ENCODE measurements around the gene FIBCD1. TPM values are rescaled to one million over a fixed set of nuclear protein-coding genes. Genes with fewer than 3 reads are reported as not detected.

FIBCD1 gene
- total RNA-seq, 1 donor from 2014 or later: 0.54 TPM

DNA sequence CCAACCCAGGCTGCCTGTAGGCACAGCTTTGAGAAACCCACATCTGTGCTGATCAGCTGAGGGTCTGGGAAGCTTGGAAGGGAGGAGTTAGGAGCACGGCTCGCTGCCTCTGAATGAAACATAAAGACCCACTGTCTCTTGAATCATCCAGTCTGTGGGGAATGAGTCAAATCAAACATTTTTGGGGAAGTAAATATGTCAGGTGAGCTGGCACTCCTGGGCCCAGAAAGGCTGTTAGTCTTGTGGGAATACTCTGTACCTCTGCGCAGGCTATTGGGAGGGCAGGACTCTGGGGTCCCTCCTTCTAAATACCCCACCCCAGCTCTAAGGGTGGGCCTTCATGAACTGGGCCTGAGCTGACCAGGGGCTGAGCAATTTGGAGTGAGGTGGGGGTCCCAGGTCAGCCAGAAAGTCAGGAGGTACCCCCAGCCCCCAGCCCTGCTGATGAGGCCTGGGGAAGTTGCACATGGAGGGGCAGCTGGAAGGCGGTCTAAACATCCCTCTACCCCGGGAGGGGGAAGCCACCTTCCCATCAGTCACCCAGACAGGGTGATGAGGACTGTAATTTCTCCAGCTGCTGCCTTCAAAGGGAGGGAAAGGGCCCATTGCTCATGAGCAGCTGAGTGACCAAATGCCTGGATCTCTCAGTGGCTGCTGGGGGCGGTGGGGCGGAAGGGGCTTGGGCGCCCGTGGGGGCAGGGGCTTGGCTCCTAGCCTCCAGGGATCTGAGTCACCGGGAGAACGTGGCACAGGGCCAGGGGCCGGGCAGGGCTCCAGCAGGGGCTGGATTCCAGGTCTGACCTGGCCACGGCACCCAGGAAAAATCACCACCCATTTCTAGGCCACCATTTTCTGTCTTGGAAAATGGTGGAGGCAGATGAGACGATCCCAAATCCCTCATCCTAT, 10.8 kb downstream of the FIBCD1 start:
- intact Hi-C loops (cut with DNase I): no loop called here
- DNase-seq (ENCODE audit: low spot score): peak; percentile 81

GRCh38 chr9:130927338-130927737, 11.7 kb downstream of the FIBCD1 start:
- no peak for DNase-seq (ENCODE audit: low spot score)

DNA sequence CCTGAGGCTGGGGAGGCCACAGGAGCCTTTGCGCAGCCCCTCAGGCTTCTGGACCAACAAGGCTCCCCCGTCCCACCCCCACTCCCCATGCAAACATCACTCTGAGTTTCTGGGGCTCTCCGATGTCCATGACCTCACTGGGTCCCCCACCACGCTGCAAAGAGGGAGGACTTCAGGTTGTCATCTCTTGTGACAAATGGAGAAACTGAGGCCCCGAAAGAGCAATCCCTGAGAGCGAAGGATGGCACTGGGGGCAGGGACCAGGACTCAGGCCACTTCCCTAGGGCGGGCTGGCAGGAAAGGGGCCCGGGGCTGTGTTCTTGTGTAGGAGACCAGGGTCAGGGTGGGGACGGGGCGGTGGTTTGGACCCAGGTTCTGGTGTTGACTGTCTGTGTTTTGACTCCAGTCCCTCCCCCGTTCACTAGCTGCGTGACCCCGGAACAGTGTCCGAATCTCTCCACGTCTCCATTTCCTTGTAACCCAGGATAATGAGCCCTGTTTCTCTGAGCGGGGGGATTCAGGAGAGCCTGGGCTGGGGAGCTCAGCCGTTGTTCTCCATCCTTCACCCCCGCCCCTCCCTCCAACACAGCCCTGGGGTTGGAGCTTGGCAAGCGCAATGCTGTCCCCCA, 13.9 kb downstream of the FIBCD1 start:
- no peak for DNase-seq (ENCODE audit: low spot score)
- intact Hi-C loops (cut with DNase I): no loop called here

More at GRCh38 chr9:130927338-130927737, 11.7 kb downstream of the FIBCD1 start:
- intact Hi-C loops (cut with DNase I): no loop called here

- no peak for DNase-seq (ENCODE audit: low spot score)
- intact Hi-C loops (cut with DNase I): no loop called here
Measured at GRCh38 chr9:130924448-130924788, 14.6 kb downstream of the FIBCD1 start.

DNA sequence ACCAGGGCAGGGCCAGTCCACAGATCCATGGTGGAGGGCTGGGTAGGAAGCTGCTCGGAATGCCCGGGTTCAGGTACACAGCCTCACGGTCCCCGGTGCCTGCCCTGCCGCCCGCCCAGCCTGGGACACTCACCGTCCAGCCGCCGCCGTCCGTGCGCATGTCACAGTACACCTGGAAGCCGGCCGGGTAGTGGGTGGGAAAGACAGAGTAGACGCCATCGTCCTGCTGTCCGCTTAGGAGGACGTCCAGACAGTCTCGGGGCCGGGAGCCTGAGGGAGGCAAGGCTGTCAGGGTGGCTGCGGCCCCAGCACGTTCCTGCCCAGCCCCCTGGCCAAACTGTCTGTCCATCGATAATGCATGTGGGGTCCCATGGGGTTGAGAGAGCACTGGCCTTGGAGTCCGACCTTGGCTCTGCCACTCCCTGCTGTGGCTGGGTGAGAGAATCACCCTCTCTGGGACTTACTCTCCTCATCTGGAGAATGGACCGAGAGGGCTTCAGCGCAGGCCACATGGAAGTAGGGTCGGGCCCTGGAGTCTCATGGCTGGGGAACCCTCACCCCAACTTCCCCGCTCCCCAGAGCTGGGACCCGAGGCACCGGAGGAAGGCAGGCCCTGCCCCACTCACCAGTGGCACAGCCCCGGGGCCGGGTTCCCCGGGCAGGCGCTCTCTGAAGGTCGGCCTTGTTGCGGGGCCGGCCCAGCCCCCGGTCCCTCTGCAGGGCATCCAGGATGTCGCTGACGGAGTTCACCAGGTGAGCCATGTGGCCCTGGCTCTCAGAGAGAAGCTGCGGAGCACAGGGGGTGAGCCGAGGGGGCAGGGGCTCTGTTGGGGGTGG, 15.2 kb downstream of the FIBCD1 start:
- intact Hi-C loops (cut with DNase I): no loop called here
- DNase-seq (ENCODE audit: low spot score): no peak

DNA sequence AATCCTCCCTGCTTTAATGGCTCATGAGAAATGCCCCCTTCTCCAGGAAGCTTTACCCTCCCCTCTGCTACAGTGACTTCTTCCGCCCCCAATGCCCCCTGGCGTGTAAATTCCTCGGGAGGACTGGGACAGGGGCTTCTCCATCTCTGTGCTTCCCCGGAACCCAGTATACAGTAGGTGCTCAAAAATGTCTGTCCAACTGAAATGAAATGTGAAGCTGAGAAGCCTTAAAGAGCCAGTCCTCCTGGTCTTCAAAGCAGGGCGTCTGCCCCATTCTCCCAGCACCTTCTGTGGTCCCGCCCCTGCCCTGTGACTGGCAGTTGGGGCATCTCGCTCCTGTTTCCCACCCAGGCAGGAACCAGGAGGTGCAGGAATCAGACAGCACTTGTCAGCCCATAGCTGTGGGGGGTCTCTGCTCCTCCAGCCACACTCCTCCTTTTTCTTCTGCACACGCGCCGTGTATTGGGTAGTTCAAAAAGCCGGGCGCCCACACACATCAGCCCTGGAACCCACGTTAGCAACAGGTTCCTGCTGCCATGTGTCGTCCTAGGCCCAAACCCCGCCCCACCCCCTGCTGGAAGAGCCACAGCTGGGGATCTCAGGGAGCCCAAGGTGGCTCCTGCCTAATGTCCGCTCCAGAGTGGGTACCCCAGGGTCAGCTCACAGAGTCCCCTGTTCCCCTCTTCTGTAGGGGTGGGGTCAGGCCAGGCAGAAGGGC, 16.0 kb downstream of the FIBCD1 start:
- no peak for DNase-seq (ENCODE audit: low spot score)
- intact Hi-C loops (cut with DNase I): no loop called here

- intact Hi-C loops (cut with DNase I): no loop called here
- no peak for DNase-seq (ENCODE audit: low spot score)
Measured at GRCh38 chr9:130921989-130922892, 16.8 kb downstream of the FIBCD1 start.

DNA sequence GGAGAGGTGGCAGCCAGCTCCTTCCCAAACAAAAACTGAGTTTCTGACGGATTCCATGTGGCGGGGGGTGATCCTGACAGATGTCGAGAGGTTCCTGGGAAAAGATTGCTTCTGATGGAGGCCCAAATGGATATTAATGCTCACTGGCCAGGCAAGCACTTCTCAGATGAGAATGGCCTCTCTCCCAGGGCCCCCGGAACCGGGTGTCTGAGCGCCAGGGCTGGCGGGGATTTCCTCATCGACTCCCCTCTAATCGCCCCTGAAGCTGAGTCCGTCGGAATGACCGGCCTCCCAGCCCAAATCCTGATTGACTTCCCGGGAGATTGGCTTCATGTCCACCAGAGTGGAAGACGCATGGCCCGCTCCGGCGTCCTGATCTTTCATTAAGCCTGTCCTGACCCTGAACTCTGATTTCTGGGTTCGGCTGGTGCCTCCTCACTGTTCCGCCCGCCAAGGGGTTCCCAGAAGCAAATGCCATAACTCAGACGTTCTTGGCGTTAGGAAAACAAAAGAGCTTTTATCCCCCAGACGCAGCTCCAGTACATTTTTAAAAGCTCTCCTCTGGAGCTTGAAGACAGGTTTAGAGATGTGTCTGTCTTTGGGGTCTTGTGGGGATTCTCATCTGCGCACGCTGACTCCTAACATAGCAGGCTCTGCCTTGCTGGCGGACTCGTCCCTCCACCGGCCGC, 17.6 kb downstream of the FIBCD1 start:
- intact Hi-C loops (cut with DNase I): no loop called here
- no peak for DNase-seq (ENCODE audit: low spot score)

DNA sequence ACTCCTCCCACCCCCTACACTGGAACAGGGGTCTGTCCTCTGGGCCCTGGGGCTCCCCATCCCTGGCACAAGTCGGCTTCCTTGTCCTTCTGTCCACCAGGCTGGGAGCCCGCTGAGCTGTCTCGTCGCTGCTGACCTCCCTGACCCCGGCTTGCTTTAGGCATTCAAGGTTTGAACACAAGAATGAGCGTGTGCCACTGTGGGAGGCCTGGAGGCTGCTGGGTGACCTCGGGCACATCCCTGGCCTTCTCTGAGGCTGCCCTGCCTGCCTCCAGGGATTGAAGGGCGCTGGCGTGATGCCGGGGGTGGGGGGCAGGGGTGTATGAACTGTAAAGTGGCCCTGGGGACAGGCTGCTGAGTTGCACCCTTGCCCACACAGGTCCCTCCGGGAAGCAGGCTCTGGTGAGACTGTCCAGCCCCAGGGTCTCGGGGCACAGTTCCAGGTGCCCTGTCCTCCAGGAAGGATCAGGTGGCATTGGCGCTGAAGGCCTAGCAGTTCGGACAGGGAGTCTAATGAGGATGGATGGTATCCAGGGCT, 18.2 kb downstream of the FIBCD1 start:
- DNase-seq (ENCODE audit: low spot score): no peak
- intact Hi-C loops (cut with DNase I): no loop called here

DNA sequence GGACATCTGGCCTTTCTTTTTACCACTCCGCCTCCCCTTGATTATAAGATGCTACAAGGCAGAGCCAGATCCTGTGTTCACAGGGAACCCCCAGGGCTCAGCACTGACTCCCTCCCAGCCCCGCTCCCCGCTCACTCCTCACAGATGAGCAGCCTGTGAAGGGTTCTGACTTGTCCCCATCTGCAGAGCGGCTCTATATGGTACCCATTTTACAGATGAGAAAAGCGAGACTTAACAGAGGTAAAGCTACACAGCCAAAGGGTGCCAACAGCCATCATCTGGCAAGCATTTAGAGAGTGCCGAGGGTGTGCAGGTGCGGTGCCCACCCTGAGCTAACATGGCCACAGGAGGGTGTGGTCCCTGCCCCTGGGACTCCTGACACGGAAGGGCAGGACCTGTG, 18.8 kb downstream of the FIBCD1 start:
- DNase-seq (ENCODE audit: low spot score): no peak
- intact Hi-C loops (cut with DNase I): no loop called here

GRCh38 chr9:130919559-130920145, 19.4 kb downstream of the FIBCD1 start:
- intact Hi-C loops (cut with DNase I): no loop called here
- DNase-seq (ENCODE audit: low spot score): no peak

DNA sequence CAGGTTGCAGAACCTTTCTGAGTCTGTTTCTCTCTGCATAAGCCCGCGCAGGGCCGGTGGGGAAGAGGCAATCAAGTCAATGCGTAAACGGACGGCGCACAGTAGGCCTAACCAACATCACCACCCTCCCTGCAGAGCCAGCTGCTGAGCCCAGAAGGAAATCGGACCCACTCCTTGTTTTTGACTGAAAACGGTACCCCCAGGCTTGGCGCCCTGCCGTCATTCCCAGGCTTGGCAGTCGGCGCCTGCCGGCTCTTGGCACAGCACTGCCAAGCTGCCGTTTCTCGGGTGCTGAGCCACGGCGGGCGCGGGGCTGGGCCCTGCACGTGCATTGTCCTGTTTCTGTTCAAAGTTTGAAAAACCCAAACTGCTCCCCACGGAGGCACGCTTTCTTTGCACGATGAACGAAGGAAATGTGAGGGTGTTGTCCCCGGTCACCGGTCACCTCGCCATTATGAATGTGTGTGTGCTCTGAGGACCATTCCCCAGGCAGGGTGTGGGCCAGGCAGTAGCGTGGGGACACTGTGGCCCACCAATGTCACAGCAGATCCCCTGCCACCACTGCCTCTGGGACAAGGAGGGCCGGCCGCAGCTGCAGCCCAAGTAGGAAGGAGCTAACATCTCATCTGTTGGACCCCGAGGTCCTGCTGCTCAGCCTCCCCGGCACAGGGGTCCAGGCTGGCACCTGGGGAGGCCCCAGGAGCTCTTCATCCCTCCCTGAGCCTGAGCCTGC, 20.1 kb downstream of the FIBCD1 start:
- no peak for DNase-seq (ENCODE audit: low spot score)
- intact Hi-C loops (cut with DNase I): no loop called here

- no peak for DNase-seq (ENCODE audit: low spot score)
Measured at GRCh38 chr9:130918101-130918825, 20.8 kb downstream of the FIBCD1 start.

DNA sequence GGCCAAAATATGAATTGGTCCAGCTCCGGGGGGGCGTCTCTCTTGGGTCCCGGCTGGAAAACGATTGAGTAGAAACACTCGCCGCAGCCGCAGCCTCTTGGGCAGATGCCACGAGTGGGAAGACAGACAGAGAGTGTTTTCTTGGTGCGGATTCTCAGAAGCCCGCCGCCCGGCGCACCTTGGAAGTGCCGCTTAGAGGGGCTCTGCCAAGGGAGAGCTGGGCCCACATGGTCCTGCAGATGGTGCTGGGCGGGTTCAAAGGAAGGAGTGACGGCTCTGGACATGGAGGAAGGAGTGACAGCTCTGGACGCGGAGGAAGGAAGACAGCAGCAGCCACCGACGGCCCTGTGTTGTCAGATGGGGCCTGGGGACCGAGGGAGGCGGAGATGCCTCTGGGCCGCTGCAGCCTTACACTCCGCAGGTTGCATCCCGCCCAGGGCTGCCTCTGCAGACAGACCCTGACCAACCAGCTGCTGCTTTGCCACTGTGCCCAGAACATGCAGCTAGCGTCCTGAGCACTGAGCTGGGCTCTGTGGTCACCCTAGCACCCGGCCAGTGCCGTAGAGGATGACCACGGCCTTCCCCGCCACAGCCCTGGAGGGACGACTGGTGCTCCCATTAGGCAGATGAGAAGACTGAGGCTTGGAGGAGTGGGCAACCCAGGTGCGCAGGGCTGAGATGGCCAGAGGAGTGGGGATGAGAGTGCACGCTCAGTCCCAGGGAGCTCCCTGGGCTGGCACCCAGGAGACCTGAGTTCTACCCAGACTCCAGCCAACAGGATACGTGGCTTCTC, 21.7 kb downstream of the FIBCD1 start:
- no peak for DNase-seq (ENCODE audit: low spot score)
- intact Hi-C loops (cut with DNase I): no loop called here

More at GRCh38 chr9:130918101-130918825, 20.8 kb downstream of the FIBCD1 start:
- intact Hi-C loops (cut with DNase I): no loop called here

DNA sequence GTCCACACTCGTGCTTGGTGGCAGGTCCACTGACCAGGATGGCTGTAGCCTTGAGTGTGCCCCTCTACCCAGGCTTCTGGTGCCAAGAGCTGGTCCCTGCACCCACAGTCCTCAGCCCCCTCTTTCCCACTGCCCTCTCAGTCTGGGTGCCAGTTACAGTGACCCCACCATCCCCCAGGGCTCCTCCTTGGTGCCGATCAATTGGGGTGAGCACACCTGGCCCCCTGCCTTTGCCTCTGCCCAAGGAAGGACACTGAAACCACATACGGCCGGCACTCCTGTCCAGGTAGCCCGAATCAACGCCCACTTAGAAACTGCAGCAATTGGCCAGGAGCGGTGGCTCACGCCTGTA, 24.0 kb downstream of the FIBCD1 start:
- intact Hi-C loops (cut with DNase I): no loop called here
- no peak for DNase-seq (ENCODE audit: low spot score)

Data from cardiac septum (tissue), 1 donor.